Prostate gland (tissue), 2 donors: Measurements from ENCODE around the gene SERPINB3.
"Not testable (repeated sequence)": the region's sequence is repeated elsewhere in the genome, so short reads cannot be mapped to it uniquely, and the experiment has no call there.

ENCODE experiments used
- CTCF ChIP-seq, 4 experiments: fragments of 200-600 bp in 2 of 4; fragments of 450-650 bp in 2 of 4; sonication (generic) in 2 of 4; IDR thresholded peaks; 1 replicate in 3 of 4; 2 replicates in 1 of 4; pipeline ENCODE4 v1.5.1; 2016 to 2019; ENCODE audit warnings: antibody characterized with exemption in 4 of 4, mild to moderate bottlenecking in 2 of 4, moderate library complexity in 2 of 4
- POLR2A ChIP-seq: fragments of 450-650 bp; IDR thresholded peaks from one replicate; pipeline ENCODE4 v1.6.1; 2016; ENCODE audit warnings: antibody characterized with exemption, mild to moderate bottlenecking

DNA sequence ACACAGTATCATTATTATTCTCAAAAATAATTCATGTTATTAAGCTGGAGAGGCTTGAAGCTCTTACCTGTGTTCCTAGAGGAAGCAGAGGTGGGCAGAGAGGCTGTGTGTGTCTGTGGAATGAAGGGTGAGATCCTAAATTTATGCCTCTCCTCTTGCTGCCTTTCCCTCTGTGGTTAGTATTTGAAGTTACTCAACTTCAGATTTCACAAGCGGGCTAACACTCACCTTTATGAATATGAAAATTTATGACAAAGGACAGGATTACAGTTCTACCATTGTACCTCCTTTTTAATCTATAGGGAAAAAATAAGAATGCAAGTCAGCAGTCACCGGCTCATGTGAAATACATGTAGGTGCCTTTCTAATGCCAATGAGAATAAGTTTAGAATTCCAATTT lies 17.6 kb downstream of the SERPINB3 start, which contains the start of gene SERPINB4:
- TF ChIP-seq POLR2A; CTCF (IDR thresholded peaks at IDR 0.05): not testable (repeated sequence)
